ENCODE measurements around the gene LZTS2.
"Not testable (repeated sequence)": the region's sequence is repeated elsewhere in the genome, so short reads cannot be mapped to it uniquely, and the experiment has no call there.

LZTS2 gene, protein sequence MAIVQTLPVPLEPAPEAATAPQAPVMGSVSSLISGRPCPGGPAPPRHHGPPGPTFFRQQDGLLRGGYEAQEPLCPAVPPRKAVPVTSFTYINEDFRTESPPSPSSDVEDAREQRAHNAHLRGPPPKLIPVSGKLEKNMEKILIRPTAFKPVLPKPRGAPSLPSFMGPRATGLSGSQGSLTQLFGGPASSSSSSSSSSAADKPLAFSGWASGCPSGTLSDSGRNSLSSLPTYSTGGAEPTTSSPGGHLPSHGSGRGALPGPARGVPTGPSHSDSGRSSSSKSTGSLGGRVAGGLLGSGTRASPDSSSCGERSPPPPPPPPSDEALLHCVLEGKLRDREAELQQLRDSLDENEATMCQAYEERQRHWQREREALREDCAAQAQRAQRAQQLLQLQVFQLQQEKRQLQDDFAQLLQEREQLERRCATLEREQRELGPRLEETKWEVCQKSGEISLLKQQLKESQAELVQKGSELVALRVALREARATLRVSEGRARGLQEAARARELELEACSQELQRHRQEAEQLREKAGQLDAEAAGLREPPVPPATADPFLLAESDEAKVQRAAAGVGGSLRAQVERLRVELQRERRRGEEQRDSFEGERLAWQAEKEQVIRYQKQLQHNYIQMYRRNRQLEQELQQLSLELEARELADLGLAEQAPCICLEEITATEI

DNA sequence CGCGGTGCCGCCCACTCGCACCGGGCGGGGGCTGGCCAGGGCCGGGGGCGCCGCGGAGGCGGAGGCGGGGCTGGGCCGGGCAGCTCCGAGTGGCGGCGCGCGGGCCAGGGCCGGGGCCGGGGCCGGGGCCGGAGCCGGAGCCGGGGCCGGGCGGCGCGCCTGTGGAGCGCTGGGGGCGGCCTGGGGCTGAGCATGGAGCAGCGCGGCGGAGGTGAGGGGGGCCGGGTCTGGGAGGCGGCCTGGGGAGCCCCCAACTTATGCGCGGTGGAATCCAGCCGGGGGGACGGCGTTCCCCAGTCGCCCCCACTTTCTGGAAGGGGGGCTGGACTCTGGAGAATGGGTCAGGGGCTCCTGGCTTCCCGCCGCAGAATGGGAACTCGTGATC is at the start of gene LZTS2:
LZTS2 (plus strand) TSS at position 67 of the 385 bp plus-strand sequence. CDS start 2,731 bp downstream, outside the sequence.
- DNase-seq: no peak

DNA sequence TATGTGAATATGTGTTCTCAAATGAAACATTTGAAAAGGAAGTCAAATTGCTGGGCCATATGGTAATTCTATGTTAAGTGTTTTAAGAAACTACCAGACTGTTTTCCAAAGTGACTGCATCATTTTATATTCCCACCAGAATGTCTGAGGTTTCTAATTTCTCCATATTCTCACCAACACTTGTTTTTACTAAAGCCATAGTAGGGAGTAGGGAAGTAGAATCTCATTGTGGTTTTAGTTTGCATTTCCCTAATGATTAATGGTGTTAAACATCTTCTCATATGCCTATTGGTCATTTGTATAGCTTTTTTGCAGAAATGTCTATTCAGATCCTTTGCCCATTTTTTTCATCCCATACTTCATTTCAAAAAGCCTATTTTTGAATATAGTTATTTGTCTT is 39.4 kb upstream of the LZTS2 start:
- no peak for DNase-seq

DNA sequence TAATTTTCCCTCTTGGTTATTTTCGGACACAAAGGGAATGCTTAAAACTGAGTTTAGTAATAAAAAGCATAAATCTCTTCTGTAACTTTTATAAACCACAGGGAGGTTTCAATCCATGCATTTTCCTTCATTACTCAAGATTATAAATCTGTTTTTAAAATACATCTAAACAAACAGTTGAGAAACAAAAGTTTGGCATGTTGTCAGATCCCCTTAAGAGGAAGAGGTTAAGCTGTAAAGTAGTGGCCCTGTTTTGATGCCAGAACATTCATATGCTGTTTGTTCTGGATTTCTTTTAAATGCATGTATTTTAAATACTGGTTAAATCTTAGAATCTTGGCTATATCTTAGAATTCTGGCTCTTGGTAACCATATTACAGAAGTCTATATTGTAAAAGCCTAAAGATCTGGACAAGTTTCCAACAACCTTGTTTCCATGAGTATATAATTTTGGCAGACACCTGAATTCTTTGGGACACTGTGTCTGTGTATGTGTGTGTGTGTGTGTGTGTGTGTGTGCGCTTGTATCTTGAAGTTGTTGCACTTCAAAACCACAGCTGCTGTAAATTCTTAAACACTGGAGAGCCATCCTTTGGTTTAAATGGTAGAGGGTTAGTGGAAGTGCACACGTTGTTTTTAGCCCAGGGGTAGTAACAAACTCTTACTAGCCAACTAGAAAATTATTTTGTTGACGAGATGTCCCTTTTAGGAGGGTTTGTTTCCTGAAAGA is 37.1 kb upstream of the LZTS2 start:
- DNase-seq: no peak

DNA sequence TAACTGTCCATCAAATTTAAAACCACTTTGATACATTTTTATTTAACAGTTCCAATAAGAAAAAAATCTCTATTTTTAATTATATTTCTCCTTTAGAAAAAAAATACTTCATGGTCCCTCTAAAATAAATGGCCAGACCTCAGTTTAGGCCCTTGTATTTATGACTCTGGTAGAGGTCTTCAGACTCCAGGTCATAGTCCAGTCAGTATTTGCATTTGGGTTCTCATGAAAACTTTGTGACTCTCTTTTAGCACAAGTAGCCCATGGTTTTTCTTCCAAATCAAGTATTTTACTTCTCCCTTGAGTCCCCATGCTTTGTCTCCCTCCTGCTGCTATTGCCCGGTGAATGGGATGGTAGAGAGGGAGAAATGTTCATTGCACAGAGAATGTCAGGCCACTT is 35.8 kb upstream of the LZTS2 start:
- no peak for DNase-seq

GRCh38 chr10:100965820-100966219 is 33.8 kb upstream of the LZTS2 start:
- DNase-seq: no peak

DNA sequence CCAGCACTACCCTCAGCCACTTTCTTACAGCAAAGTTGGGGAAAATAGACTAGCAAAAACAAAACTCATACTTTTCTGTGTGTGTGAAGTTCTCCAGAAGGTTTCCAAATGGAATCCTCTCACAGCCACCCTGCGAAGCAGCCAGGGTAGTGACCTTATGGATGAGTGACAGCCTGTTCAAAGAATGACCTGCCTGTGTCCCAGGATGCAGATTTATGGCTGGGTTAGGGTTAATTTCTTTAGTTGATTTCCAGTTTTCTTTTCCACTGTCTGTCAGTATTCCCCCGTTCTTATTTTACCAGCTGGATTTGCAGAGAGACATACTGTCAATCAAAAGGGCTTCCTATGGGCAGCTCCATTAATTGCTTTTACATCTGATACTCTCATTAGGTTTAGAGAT is 32.7 kb upstream of the LZTS2 start:
- DNase-seq: no peak

- no peak for DNase-seq
Observed at GRCh38 chr10:100967332-100967731, 32.3 kb upstream of the LZTS2 start.

- no peak for DNase-seq
Observed at GRCh38 chr10:100968062-100968736, 31.4 kb upstream of the LZTS2 start.

- no peak for DNase-seq
Observed at GRCh38 chr10:100968863-100969186, 30.8 kb upstream of the LZTS2 start.

GRCh38 chr10:100969187-100970075 is 30.2 kb upstream of the LZTS2 start, which contains the start of gene SEMA4G:
TSS of gene SEMA4G (plus strand) at chr10:100969504. CDS start at chr10:100972913, 3,409 bp downstream.
- DNase-seq: no peak

DNA sequence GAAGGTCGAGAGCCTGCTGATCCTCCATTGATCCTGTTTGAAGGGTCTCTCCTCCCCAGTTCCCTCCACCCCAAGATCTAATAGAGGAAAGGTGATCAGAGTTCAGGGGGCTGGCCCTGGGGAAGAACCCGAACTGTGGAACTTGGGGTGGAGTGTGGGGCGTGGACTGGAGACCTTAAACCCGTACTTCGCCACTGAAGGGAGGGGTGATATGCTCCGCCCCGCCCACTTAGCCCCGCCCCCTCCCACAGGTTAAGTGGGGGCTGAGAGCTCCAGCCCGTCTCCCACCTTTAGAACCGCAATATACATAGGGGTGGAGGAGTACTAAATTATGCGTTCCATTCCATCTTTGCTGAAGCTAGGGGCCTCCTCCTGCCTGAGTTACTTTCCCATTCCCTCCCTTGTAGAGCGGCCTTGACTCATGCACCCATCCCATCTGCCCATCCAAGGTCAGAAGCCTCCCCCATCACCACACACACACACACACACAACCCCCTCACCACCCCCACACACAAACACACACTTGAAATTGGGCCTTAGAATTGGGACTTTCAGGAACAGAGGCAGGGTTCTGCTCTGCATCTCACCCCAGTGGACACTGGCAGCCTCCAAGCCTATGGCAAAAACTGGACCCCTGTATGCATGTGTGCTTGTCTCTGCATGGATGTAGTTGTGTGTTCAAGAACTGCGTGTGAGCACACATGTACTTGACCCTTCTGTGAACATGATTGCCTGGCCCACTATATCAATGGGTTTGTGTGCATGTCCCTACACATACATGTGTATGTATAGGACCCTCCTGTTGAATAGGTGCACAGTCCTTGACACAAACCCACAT is 29.3 kb upstream of the LZTS2 start:
- DNase-seq: no peak

GRCh38 chr10:100970914-100971811 is 28.4 kb upstream of the LZTS2 start:
- no peak for DNase-seq

- DNase-seq: no peak
Observed at GRCh38 chr10:100972115-100972903, 27.3 kb upstream of the LZTS2 start.

GRCh38 chr10:100972904-100973535 is 26.6 kb upstream of the LZTS2 start:
- no peak for DNase-seq

DNA sequence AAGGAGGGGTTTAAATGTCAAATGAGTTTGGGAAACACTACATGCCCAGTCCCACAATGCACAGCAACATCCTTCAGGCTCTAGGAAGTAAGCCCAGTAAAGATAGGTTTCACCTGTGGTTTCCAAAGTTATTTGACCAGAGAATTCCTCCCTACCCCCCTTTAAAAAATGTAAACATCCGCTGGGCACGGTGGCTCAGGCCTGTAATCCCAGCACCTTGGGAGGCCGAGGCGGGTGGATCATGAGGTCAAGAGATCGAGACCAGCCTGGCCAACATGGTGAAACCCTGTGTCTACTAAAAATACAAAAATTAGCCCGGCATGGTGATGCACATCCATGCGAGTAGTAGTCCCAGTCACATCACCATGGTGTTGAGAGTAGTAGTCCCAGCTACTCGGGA is 24.2 kb upstream of the LZTS2 start:
- DNase-seq: not testable (repeated sequence)

DNA sequence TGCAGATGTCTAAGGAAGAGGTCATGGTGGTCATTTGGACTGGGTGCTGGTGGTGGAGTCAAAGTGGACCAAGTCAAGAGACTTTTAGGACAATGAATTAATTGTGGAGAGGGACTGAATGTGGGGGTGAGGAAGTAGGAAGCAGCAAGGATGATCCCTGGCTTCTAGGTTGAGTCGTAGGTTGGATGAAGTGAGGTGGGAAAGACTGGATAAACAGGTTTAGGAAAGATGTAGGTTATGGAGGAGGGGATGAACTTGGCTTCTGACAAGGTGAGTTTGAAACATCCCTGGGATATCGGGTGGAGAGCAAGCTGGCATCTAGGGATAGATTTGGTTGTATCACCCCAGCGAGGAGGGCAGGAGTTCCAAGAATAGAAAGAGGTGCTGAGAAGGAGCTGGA is 22.7 kb upstream of the LZTS2 start:
- DNase-seq: no peak

GRCh38 chr10:100977436-100977835 is 22.2 kb upstream of the LZTS2 start:
- DNase-seq: no peak

- DNase-seq: no peak
Observed at GRCh38 chr10:100978121-100978900, 21.3 kb upstream of the LZTS2 start.

Measured in KG1 (cell line).